Testis (tissue), 3 donors: Measurements from ENCODE around the gene PPP1R14C. TPM values are rescaled to one million over a fixed set of nuclear protein-coding genes. Genes with fewer than 3 reads are reported as not detected.
"Not testable (repeated sequence)": the region's sequence is repeated elsewhere in the genome, so short reads cannot be mapped to it uniquely, and the experiment has no call there.

Experiments used
- DNase-seq: peaks from one replicate; pipeline ENCODE4 v3.0.0-alpha.2; 2019
- H3K27ac ChIP-seq, 2 donors: fragments of 200-600 bp; sonication (generic); one replicate each; pipeline ENCODE4 v1.5.1; 2019
- H3K27me3 ChIP-seq: fragments of 200-600 bp; sonication (generic); one replicate; pipeline ENCODE4 v1.5.1; 2019
- H3K36me3 ChIP-seq: fragments of 200-600 bp; sonication (generic); one replicate; pipeline ENCODE4 v1.5.1; 2017; ENCODE audit warnings: low read depth; ENCODE audit errors: missing control alignments
- H3K4me1 ChIP-seq: fragments of 200-600 bp; sonication (generic); one replicate; pipeline ENCODE4 v1.5.1; 2019
- H3K4me3 ChIP-seq, 2 donors: fragments of 200-600 bp; sonication (generic); one replicate each; pipeline ENCODE4 v1.5.1; 2017 to 2019
- H3K9me3 ChIP-seq: fragments of 200-600 bp; sonication (generic); one replicate; pipeline ENCODE4 v1.5.1; 2017
- CTCF ChIP-seq, 3 experiments: fragments of 450-650 bp in 2 of 3; fragments of 200-600 bp in 1 of 3; sonication (generic) in 1 of 3; IDR thresholded peaks; one replicate each; pipeline ENCODE4 v1.5.1; 2016 to 2019; ENCODE audit warnings: antibody characterized with exemption in 3 of 3, mild to moderate bottlenecking in 2 of 3, moderate library complexity in 1 of 3
- POLR2A ChIP-seq: fragments of 450-650 bp; IDR thresholded peaks from one replicate; pipeline ENCODE4 v1.6.1; 2017; ENCODE audit warnings: antibody characterized with exemption, mild to moderate bottlenecking, moderate library complexity
- WGBS, 2 donors: methylation state at CpG; one replicate each; pipeline ENCODE4 v1.1.5; 2018; 5-methylcytosine and 5-hydroxymethylcytosine counted together
- intact Hi-C: fragments of 100-400 bp; cut with DNase I; formaldehyde crosslinking; loops from one replicate; pipeline ENCODE4 v1.15.1; 2023; ENCODE audit warnings: low total_unique reads
- polyA plus RNA-seq: library from polyadenylated mRNA; stranded (reverse); fragments of 350-450 nt; fragmentation: Illumina TruSeq; extraction: RNeasy Lipid Tissue Mini Kit (QIAGEN cat#74804); gene quantifications from one replicate; pipeline ENCODE4 v1.2.3, GENCODE V29; 2014; ENCODE audit warnings: low read depth, low replicate concordance; ENCODE audit not compliant: insufficient read depth
- total RNA-seq, 2 donors: library from RNA; depleted of rRNA; stranded (reverse); fragments of >200 nt; gene quantifications; one replicate each; pipeline ENCODE4 v1.2.3, GENCODE V29; 2016

Gene PPP1R14C
- total and polyA plus RNA-seq, 3 donors from 2014 or later, result 11.1 to 27.1 (median 22.4) TPM

- Histone ChIP-seq H3K9me3 (no peaks in the 10 kb centered on the region), H3K27ac (no peak overlapping the region), H3K36me3 (no peaks in the 10 kb centered on the region), H3K4me1 (no peaks in the 10 kb centered on the region), H3K27me3 (no peaks in the 10 kb centered on the region), H3K4me3 (no peak overlapping the region)
- intact Hi-C loops, result no loop called here
- DNase-seq, result no peak
- TF ChIP-seq CTCF (IDR thresholded peaks at IDR 0.05) (no peak), POLR2A (no peak)
- 85 to 86% methylated on average over 2 of the region's 2 CpGs for WGBS, 2 donors
Measured at GRCh38 chr6:150133686-150134085, 9.2 kb upstream of the PPP1R14C start.

- no peaks in the 10 kb centered on the region for H3K9me3 ChIP-seq
- no peak overlapping the region for H3K4me3 ChIP-seq
Measured at GRCh38 chr6:150134280-150134920, 8.4 kb upstream of the PPP1R14C start.

GRCh38 chr6:150137711-150138110 is 5.1 kb upstream of the PPP1R14C start:
- intact Hi-C loops, H3K9me3 ChIP-seq: not testable (repeated sequence)

More at GRCh38 chr6:150134280-150134920, 8.4 kb upstream of the PPP1R14C start:
- H3K36me3 ChIP-seq, result no peaks in the 10 kb centered on the region
- WGBS, 2 donors, result 89% methylated on average over 7 of the region's 7 CpGs
- intact Hi-C loops, result no loop called here
- H3K27me3 ChIP-seq, result no peaks in the 10 kb centered on the region
- H3K4me1 ChIP-seq, result no peaks in the 10 kb centered on the region
- DNase-seq, result no peak
- no peak overlapping the region for H3K27ac ChIP-seq
- TF ChIP-seq CTCF (IDR thresholded peaks at IDR 0.05) (no peak), POLR2A (no peak)

GRCh38 chr6:150138638-150139037 is 4.2 kb upstream of the PPP1R14C start:
- WGBS, 2 donors, result 77 to 78% methylated on average over 7 of the region's 7 CpGs
- no peak overlapping the region for H3K4me3 ChIP-seq
- H3K27ac ChIP-seq, result no peak overlapping the region
- DNase-seq, result no peak
- H3K36me3 ChIP-seq, result no peaks in the 10 kb centered on the region
- H3K9me3 ChIP-seq, result no peaks in the 10 kb centered on the region
- TF ChIP-seq CTCF (IDR thresholded peaks at IDR 0.05) (no peak), POLR2A (no peak)
- peaks cover 4% of the 10 kb centered on the region for H3K4me1 ChIP-seq
- intact Hi-C loops, result no loop called here
- no peaks in the 10 kb centered on the region for H3K27me3 ChIP-seq

More at GRCh38 chr6:150137711-150138110, 5.1 kb upstream of the PPP1R14C start:
- not testable (repeated sequence) for H3K27ac ChIP-seq, DNase-seq, H3K36me3 ChIP-seq, H3K27me3 ChIP-seq, H3K4me1 ChIP-seq, H3K4me3 ChIP-seq
- 66 to 82% methylated on average over 3 of the region's 3 CpGs for WGBS, 2 donors

- Histone ChIP-seq H3K27ac (no peak overlapping the region), H3K9me3 (no peaks in the 10 kb centered on the region), H3K4me3 (no peak overlapping the region), H3K27me3 (no peaks in the 10 kb centered on the region), H3K36me3 (no peaks in the 10 kb centered on the region), H3K4me1 (peaks cover 4% of the 10 kb centered on the region)
- WGBS, 2 donors, result 75 to 84% methylated on average over 3 of the region's 3 CpGs
- intact Hi-C loops, result no loop called here
- TF ChIP-seq POLR2A, result no peak
- no peak for TF ChIP-seq CTCF (IDR thresholded peaks at IDR 0.05)
- no peak for DNase-seq
Measured at GRCh38 chr6:150139533-150139932, 3.3 kb upstream of the PPP1R14C start.
